ENCODE measurements around the gene HES3.

HES3 gene

DNA sequence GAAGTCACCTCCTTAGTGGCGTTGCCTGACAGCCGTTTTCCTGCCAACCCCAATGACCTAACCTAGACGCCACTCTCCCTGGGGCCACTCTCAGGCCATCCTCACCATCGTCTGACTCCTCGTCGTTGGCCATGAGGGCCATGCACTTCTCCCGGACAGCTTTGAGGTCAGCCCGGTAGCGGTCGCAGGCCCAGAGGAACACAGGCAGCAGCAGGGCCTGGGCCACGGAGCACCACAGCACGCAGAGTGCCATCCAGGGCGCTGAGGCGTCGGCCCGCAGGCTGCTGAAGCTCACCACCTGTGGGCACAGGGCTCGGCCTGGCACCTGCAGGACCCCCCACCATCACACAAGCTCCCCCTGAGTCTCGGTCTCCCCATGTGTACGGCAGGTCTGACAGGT is 7.3 kb downstream of the HES3 start:
- H3K27ac ChIP-seq (ENCODE audit: low read depth, low read length) = no peak overlapping the region
- H3K36me3 ChIP-seq (ENCODE audit: control insufficient read depth, low read length) = no peaks in the 10 kb centered on the region
- H3K79me2 ChIP-seq (ENCODE audit: control insufficient read depth, low read length) = no peaks in the 10 kb centered on the region
- no peak overlapping the region for H3K4me2 ChIP-seq (ENCODE audit: low read length)
- TF ChIP-seq, protein P1, sequence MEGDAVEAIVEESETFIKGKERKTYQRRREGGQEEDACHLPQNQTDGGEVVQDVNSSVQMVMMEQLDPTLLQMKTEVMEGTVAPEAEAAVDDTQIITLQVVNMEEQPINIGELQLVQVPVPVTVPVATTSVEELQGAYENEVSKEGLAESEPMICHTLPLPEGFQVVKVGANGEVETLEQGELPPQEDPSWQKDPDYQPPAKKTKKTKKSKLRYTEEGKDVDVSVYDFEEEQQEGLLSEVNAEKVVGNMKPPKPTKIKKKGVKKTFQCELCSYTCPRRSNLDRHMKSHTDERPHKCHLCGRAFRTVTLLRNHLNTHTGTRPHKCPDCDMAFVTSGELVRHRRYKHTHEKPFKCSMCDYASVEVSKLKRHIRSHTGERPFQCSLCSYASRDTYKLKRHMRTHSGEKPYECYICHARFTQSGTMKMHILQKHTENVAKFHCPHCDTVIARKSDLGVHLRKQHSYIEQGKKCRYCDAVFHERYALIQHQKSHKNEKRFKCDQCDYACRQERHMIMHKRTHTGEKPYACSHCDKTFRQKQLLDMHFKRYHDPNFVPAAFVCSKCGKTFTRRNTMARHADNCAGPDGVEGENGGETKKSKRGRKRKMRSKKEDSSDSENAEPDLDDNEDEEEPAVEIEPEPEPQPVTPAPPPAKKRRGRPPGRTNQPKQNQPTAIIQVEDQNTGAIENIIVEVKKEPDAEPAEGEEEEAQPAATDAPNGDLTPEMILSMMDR (IDR thresholded peaks at IDR 0.05; ENCODE audit: low read depth, low read length, poor library complexity, severe bottlenecking) = no peak
- no peak for TF ChIP-seq EZH2phosphoT487 (IDR thresholded peaks at IDR 0.05; ENCODE audit: borderline replicate concordance, low read length)
- peaks cover 11% of the 10 kb centered on the region for H3K27me3 ChIP-seq (ENCODE audit: control insufficient read depth, low read length)
- peaks cover 4% of the 10 kb centered on the region; the same call in 1 of the 2 replicates for H3K4me1 ChIP-seq (ENCODE audit: control insufficient read depth, low read length)
- H3K9me2 ChIP-seq (replicated peaks; ENCODE audit: control insufficient read depth, low read length) = no peaks in the 10 kb centered on the region
- H4K20me1 ChIP-seq (ENCODE audit: control insufficient read depth, insufficient read depth, low read depth, low read length) = peaks cover 3% of the 10 kb centered on the region; the same call in 1 of the 2 replicates
- no peaks in the 10 kb centered on the region for H3K9me3 ChIP-seq (ENCODE audit: control insufficient read depth, insufficient read depth, low read length)
- no peak overlapping the region for H3K4me3 ChIP-seq (ENCODE audit: low read length)
- H3F3A ChIP-seq (ENCODE audit: control insufficient read depth, insufficient read depth) = peaks cover 3% of the 10 kb centered on the region; the same call in 1 of the 2 replicates

DNA sequence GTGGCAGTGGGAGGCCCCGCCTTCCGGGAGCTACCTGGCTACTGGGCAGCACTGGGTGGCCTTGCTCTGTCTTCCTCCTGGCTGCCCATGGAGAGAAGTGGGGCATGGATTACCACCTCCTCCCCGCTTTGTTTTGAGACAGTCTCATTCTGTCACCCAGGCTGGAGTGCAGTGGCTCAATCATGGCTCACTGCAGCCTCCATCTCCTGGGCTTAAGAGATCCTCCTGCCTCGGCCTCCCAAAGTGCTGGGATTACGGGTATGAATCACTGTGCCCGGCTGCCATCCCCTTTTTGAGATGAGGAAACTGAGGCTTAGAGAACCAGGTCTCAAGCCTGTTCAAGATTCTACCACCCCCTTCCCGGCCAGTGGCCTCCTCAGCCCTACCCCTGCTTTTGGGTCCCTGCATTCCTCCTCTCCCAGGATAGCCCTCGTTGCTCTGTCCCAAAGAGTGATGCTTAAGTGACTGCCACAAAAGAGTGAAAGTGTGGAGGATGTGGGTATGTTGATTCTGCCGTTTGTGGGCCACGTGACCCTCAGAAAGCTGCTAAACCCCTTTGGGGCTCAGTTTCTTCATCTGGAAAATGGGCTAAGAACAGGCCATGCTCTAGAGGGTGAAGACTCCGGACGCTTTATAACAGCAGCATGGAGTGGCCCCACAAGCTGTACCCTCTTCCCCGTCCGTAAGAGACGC is 7.8 kb downstream of the HES3 start:
- no peak overlapping the region for H3K4me3 ChIP-seq (ENCODE audit: low read length)
- H3K36me3 ChIP-seq (ENCODE audit: control insufficient read depth, low read length) = no peaks in the 10 kb centered on the region
- no peaks in the 10 kb centered on the region for H3K9me2 ChIP-seq (replicated peaks; ENCODE audit: control insufficient read depth, low read length)
- no peak overlapping the region for H3K27ac ChIP-seq (ENCODE audit: low read depth, low read length)
- no peaks in the 10 kb centered on the region for H3K4me1 ChIP-seq (ENCODE audit: control insufficient read depth, low read length)
- no peaks in the 10 kb centered on the region for H3K9me3 ChIP-seq (ENCODE audit: control insufficient read depth, insufficient read depth, low read length)
- TF ChIP-seq, protein P1 (IDR thresholded peaks at IDR 0.05; ENCODE audit: low read depth, low read length, poor library complexity, severe bottlenecking) = no peak
- no peak for TF ChIP-seq EZH2phosphoT487 (IDR thresholded peaks at IDR 0.05; ENCODE audit: borderline replicate concordance, low read length)
- H3K4me2 ChIP-seq (ENCODE audit: low read length) = no peak overlapping the region
- H3K79me2 ChIP-seq (ENCODE audit: control insufficient read depth, low read length) = no peaks in the 10 kb centered on the region
- H3F3A ChIP-seq (ENCODE audit: control insufficient read depth, insufficient read depth) = no peaks in the 10 kb centered on the region
- no peaks in the 10 kb centered on the region; the same call in 1 of the 2 replicates for H4K20me1 ChIP-seq (ENCODE audit: control insufficient read depth, insufficient read depth, low read depth, low read length)
- H3K27me3 ChIP-seq (ENCODE audit: control insufficient read depth, low read length) = peaks cover 7% of the 10 kb centered on the region; the same call in 1 of the 2 replicates

DNA sequence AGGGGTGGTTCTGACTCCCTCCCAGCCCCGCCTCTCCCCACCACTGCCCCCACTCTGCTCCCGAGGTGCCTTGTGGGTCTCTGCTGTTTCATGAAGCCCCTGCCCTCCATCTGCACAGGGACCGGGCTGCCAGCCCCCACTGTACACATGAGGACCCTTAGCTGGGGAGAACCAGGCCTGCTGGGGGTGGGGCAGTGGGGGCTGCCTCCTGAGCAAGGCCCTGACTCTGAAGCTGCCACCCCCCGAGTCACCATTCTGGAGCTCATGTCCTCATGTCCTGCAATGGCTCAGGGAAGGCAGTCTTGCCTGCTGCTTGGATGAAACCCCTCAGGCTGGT is 8.4 kb downstream of the HES3 start:
- Histone ChIP-seq H4K20me1 (ENCODE audit: control insufficient read depth, insufficient read depth, low read depth, low read length) (0 out of 2 replicates have a peak, but pooled peaks cover 3% of the 10 kb centered on the region), H3F3A (ENCODE audit: control insufficient read depth, insufficient read depth) (no peaks in the 10 kb centered on the region), H3K4me2 (ENCODE audit: low read length) (no peak overlapping the region), H3K79me2 (ENCODE audit: control insufficient read depth, low read length) (no peaks in the 10 kb centered on the region), H3K36me3 (ENCODE audit: control insufficient read depth, low read length) (no peaks in the 10 kb centered on the region), H3K27ac (ENCODE audit: low read depth, low read length) (no peak overlapping the region), H3K9me3 (ENCODE audit: control insufficient read depth, insufficient read depth, low read length) (no peaks in the 10 kb centered on the region), H3K9me2 (replicated peaks; ENCODE audit: control insufficient read depth, low read length) (no peaks in the 10 kb centered on the region), H3K27me3 (ENCODE audit: control insufficient read depth, low read length) (peaks cover 4% of the 10 kb centered on the region; the same call in 1 of the 2 replicates), H3K4me3 (ENCODE audit: low read length) (no peak overlapping the region), H3K4me1 (ENCODE audit: control insufficient read depth, low read length) (no peaks in the 10 kb centered on the region)
- TF ChIP-seq EZH2phosphoT487 (IDR thresholded peaks at IDR 0.05; ENCODE audit: borderline replicate concordance, low read length) = no peak
- TF ChIP-seq, protein P1 (IDR thresholded peaks at IDR 0.05; ENCODE audit: low read depth, low read length, poor library complexity, severe bottlenecking) = no peak

Measured in DOHH2 (cell line).